Progenitor cell of endocrine pancreas (in vitro differentiated cells): ENCODE results near the gene THG1L. TPM values are rescaled to one million over a fixed set of nuclear protein-coding genes. Genes with fewer than 3 reads are reported as not detected.
"Not testable (repeated sequence)": the region's sequence is repeated elsewhere in the genome, so short reads cannot be mapped to it uniquely, and the experiment has no call there.

Experiments used
- DNase-seq: peaks from one replicate; pipeline ENCODE4 v3.0.0; 2021; ENCODE audit warnings: low spot score; ENCODE audit not compliant: unreplicated experiment
- H3K27ac Mint-ChIP-seq: 2 replicates; pipeline ENCODE4 v1.8.0; 2021; ENCODE audit warnings: mild to moderate bottlenecking, moderate library complexity, mixed read lengths
- H3K27me3 Mint-ChIP-seq: 2 replicates; pipeline ENCODE4 v1.8.0; 2021; ENCODE audit warnings: mixed read lengths
- H3K36me3 Mint-ChIP-seq: 2 replicates; pipeline ENCODE4 v1.8.0; 2022; ENCODE audit warnings: mixed read lengths; ENCODE audit not compliant: insufficient read depth
- H3K4me1 Mint-ChIP-seq: 2 replicates; pipeline ENCODE4 v1.8.0; 2021; ENCODE audit warnings: low read depth, mixed read lengths
- H3K4me3 Mint-ChIP-seq: 2 replicates; pipeline ENCODE4 v1.8.0; 2021; ENCODE audit warnings: low read depth, mild to moderate bottlenecking, moderate library complexity, mixed read lengths
- H3K9me3 Mint-ChIP-seq: 2 replicates; pipeline ENCODE4 v1.8.0; 2021; ENCODE audit warnings: low read depth, mixed read lengths
- total RNA-seq: library from RNA; stranded (reverse); gene quantifications from 2 replicates; pipeline ENCODE4 v1.2.1, GENCODE V29; 2021
- TF ChIP-seq, protein P1 (sequence below): fragments of 200-600 bp; sonication (generic); IDR thresholded peaks from one replicate; pipeline ENCODE4 v1.5.0; 2021; ENCODE audit warnings: antibody characterized with exemption, mild to moderate bottlenecking; ENCODE audit not compliant: unreplicated experiment

THG1L gene
- total RNA-seq, 1 donor from 2014 or later, result 13.2 TPM

GRCh38 chr5:157690690-157691433, 40.4 kb upstream of the THG1L start:
- Mint-ChIP-seq H3K9me3 (peaks cover 15% of the 10 kb centered on the region), H3K27me3 (no peaks in the 10 kb centered on the region), H3K27ac (no peak overlapping the region), H3K36me3 (peaks cover 2% of the 10 kb centered on the region), H3K4me1 (peaks cover 10% of the 10 kb centered on the region), H3K4me3 (no peak overlapping the region)
- TF ChIP-seq, protein P1, sequence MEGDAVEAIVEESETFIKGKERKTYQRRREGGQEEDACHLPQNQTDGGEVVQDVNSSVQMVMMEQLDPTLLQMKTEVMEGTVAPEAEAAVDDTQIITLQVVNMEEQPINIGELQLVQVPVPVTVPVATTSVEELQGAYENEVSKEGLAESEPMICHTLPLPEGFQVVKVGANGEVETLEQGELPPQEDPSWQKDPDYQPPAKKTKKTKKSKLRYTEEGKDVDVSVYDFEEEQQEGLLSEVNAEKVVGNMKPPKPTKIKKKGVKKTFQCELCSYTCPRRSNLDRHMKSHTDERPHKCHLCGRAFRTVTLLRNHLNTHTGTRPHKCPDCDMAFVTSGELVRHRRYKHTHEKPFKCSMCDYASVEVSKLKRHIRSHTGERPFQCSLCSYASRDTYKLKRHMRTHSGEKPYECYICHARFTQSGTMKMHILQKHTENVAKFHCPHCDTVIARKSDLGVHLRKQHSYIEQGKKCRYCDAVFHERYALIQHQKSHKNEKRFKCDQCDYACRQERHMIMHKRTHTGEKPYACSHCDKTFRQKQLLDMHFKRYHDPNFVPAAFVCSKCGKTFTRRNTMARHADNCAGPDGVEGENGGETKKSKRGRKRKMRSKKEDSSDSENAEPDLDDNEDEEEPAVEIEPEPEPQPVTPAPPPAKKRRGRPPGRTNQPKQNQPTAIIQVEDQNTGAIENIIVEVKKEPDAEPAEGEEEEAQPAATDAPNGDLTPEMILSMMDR, result no peak
- no peak for DNase-seq

DNA sequence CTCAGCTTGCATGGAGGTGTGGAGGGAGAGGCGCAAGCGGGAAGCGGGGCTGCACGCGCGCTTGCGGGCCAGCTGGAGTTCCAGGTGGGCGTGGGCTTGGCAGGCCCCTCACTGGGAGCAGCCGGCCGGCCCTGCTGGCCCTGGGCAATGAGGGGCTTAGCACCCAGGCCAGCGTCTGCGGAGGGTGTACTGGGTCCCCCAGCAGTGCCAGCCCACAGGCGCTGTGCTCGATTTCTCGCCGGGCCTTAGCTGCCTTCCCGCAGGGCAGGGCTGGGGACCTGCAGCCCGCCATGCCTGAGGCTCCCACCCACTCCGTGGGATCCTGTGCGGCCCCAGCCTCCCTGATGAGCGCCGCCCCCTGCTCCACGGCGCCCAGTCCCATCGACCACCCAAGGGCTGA, 37.4 kb upstream of the THG1L start:
- H3K4me3 Mint-ChIP-seq, H3K27ac Mint-ChIP-seq, DNase-seq, H3K27me3 Mint-ChIP-seq, H3K4me1 Mint-ChIP-seq, H3K36me3 Mint-ChIP-seq: not testable (repeated sequence)
- peaks cover 23% of the 10 kb centered on the region for H3K9me3 Mint-ChIP-seq

- H3K4me3 Mint-ChIP-seq, H3K27ac Mint-ChIP-seq, H3K36me3 Mint-ChIP-seq, DNase-seq, H3K27me3 Mint-ChIP-seq, H3K4me1 Mint-ChIP-seq: not testable (repeated sequence)
- H3K9me3 Mint-ChIP-seq, result peaks cover 25% of the 10 kb centered on the region
Measured at GRCh38 chr5:157696154-157696553, 35.1 kb upstream of the THG1L start.

GRCh38 chr5:157698674-157699073, 32.5 kb upstream of the THG1L start:
- not testable (repeated sequence) for H3K4me1 Mint-ChIP-seq, H3K27me3 Mint-ChIP-seq, H3K36me3 Mint-ChIP-seq, H3K27ac Mint-ChIP-seq, H3K4me3 Mint-ChIP-seq, DNase-seq
- H3K9me3 Mint-ChIP-seq, result peaks cover 14% of the 10 kb centered on the region

DNA sequence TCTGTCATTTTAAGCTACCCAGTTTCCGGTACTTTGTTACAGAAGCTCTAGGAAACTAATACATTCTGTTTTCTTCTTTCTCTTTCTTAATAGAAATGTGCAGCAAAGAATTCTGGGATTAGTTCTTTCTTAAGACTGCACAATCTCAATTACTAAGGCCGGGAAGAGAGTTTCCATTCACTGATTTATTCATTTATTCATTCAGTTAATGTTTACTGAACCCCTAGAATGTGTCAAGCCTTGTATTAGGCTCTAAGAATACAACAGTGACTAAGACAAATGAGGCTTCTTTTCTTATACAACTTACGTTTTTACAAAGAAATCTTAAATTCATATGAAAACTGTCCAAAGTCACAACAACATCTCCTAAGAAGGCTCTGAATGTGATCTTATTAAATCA, 27.5 kb upstream of the THG1L start:
- H3K36me3 Mint-ChIP-seq, result peaks cover under 1% of the 10 kb centered on the region
- DNase-seq, result no peak

GRCh38 chr5:157708866-157709265, 22.4 kb upstream of the THG1L start:
- Mint-ChIP-seq H3K27me3 (peaks cover 3% of the 10 kb centered on the region), H3K4me1 (no peaks in the 10 kb centered on the region), H3K9me3 (no peaks in the 10 kb centered on the region), H3K4me3 (no peak overlapping the region), H3K36me3 (no peaks in the 10 kb centered on the region), H3K27ac (no peak overlapping the region)
- TF ChIP-seq, protein P1, result no peak
- no peak for DNase-seq

More for the DNA sequence above, 27.5 kb upstream of the THG1L start:
- H3K27ac Mint-ChIP-seq, result no peak overlapping the region
- peaks cover 8% of the 10 kb centered on the region for H3K27me3 Mint-ChIP-seq
- peaks cover 4% of the 10 kb centered on the region for H3K9me3 Mint-ChIP-seq
- no peaks in the 10 kb centered on the region for H3K4me1 Mint-ChIP-seq
- TF ChIP-seq, protein P1, result no peak
- no peak overlapping the region for H3K4me3 Mint-ChIP-seq

DNA sequence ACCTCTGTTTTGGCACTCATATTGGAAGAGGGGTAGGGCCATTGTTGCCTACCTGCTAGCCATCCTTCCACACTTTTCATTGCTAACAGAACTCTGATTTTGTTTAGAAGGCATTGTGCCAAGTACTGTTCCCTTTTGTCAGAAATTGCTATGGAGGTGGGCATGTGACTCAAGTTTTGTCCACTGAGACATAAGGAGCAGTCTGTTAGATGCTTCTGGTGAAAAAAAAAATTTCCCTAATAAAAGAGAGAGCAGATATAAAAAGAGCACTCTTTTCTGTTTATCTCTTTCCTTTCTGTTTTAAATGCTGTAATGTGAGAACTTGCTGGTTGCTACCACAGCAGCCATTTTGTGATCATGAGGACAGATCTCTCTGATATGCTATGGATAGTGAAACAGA, 21.9 kb upstream of the THG1L start:
- no peaks in the 10 kb centered on the region for H3K36me3 Mint-ChIP-seq
- no peak overlapping the region for H3K27ac Mint-ChIP-seq
- H3K9me3 Mint-ChIP-seq, result no peaks in the 10 kb centered on the region
- TF ChIP-seq, protein P1, result no peak
- H3K4me1 Mint-ChIP-seq, result no peaks in the 10 kb centered on the region
- no peak for DNase-seq
- peaks cover 3% of the 10 kb centered on the region for H3K27me3 Mint-ChIP-seq
- no peak overlapping the region for H3K4me3 Mint-ChIP-seq
